HepG2 (cell line): Measurements from ENCODE around the gene USH2A. TPM values are rescaled to one million over a fixed set of nuclear protein-coding genes. Genes with fewer than 3 reads are reported as not detected.

Experiments used
- ATAC-seq: fragments of 200-7000 bp; cut with Tn5 transposase; 3 replicates; pipeline ENCODE4 v1.9.1; 2020; ENCODE audit warnings: mild to moderate bottlenecking, moderate library complexity
- BruUV-seq: library from RNA; stranded (reverse); fragments of 400-500 nt; replicated peaks from 2 replicates; lab custom pipeline; 2021; lab: Mats Ljungman, UMichigan
- CTCF ChIA-PET: fragments of 300-600 bp; formaldehyde crosslinking; extraction: SDS; loops from one replicate; lab custom pipeline; 2021; ENCODE audit warnings: low total read pairs, inconsistent platforms, low intra/inter-chr PET ratio; lab: Yijun Ruan, JAX
- POLR2A ChIA-PET: fragments of 350-600 bp; sonication (Branson Sonifier 250); formaldehyde crosslinking; loops from one replicate; lab custom pipeline; 2020; ENCODE audit warnings: antibody characterized with exemption, inconsistent platforms; lab: Yijun Ruan, JAX
- DNase-seq: peaks from one replicate; pipeline ENCODE4 v3.0.0-alpha.2; 2015; ENCODE audit warnings: low spot score
- FAIRE-seq: peaks from 3 replicates; lab custom pipeline; 2011; peaks lifted over from hg19 to GRCh38; lab: Jason Lieb, UNC
- H2AFZ ChIP-seq: one replicate; pipeline ENCODE4 v1.6.1; 2011; ENCODE audit warnings: low read length, inconsistent platforms
- H3K27ac ChIP-seq: fragments of 300-600 bp; 3 replicates; pipeline ENCODE4 v1.8.0; 2011; ENCODE audit warnings: mixed run types, mild to moderate bottlenecking, mixed read lengths, low read length, inconsistent platforms; ENCODE audit not compliant: insufficient read depth; ENCODE audit errors: extremely low read length
- H3K27me3 ChIP-seq, 2 experiments: fragments of 200-600 bp in 1 of 2; 2 replicates in 1 of 2; 3 replicates in 1 of 2; pipeline versions ENCODE4 v1.6.0 to v1.8.0; 2011; ENCODE audit warnings: low read length in 2 of 2, mild to moderate bottlenecking in 2 of 2, moderate library complexity in 2 of 2, inconsistent platforms in 1 of 2; ENCODE audit not compliant: insufficient read depth in 2 of 2, control insufficient read depth in 1 of 2
- H3K36me3 ChIP-seq, 2 experiments: fragments of 200-600 bp in 1 of 2; replicated peaks in 1 of 2; 2 replicates in 1 of 2; 3 replicates in 1 of 2; pipeline versions ENCODE4 v1.5.1 to v1.8.0; 2011; ENCODE audit warnings: low read length in 2 of 2, inconsistent platforms in 1 of 2; ENCODE audit not compliant: insufficient read depth in 2 of 2, control insufficient read depth in 1 of 2
- H3K4me1 ChIP-seq: 2 replicates; pipeline ENCODE4 v1.5.1; 2012; ENCODE audit warnings: low read length, inconsistent platforms; ENCODE audit not compliant: insufficient read depth
- H3K4me2 ChIP-seq: 2 replicates; pipeline ENCODE4 v1.6.0; 2011; ENCODE audit warnings: low read depth, low read length, inconsistent platforms
- H3K4me3 ChIP-seq, 3 experiments: fragments of 200-600 bp in 1 of 3; sonication (generic), shearing (Covaris generic) in 1 of 3; replicated peaks in 1 of 3; 2 replicates each; pipeline ENCODE4 v1.5.1; 2011 to 2016; ENCODE audit warnings: low read length in 3 of 3, inconsistent platforms in 2 of 3, low read depth in 2 of 3, mild to moderate bottlenecking in 2 of 3, control low read depth in 1 of 3, mixed read lengths in 1 of 3; ENCODE audit not compliant: insufficient read depth in 1 of 3
- H3K79me2 ChIP-seq: one replicate; pipeline ENCODE4 v1.6.1; 2011; ENCODE audit warnings: low read length, inconsistent platforms; ENCODE audit not compliant: insufficient read depth
- H3K9ac ChIP-seq: 2 replicates; pipeline ENCODE4 v1.6.0; 2011; ENCODE audit warnings: mild to moderate bottlenecking, low read depth, low read length, inconsistent platforms; ENCODE audit not compliant: insufficient read depth
- H3K9me3 ChIP-seq: 2 replicates; pipeline ENCODE4 v1.5.1; 2012; ENCODE audit warnings: mild to moderate bottlenecking, low read length
- H4K20me1 ChIP-seq: 2 replicates; pipeline ENCODE4 v1.6.0; 2011; ENCODE audit warnings: inconsistent platforms, mild to moderate bottlenecking, low read length, moderate library complexity; ENCODE audit not compliant: insufficient read depth
- GTF3A ChIP-seq: sonication (generic); formaldehyde crosslinking; conservative IDR thresholded peaks from 2 replicates; pipeline ENCODE4 v1.4.0; 2020; ENCODE audit warnings: mild to moderate bottlenecking, missing genetic modification reagents
- MAFF ChIP-seq: IDR thresholded peaks from 2 replicates; pipeline ENCODE4 v1.6.1; 2011; ENCODE audit warnings: low read depth, low read length, improper control_type of control experiment
- MAFK ChIP-seq, 2 experiments: IDR thresholded peaks in 1 of 2; conservative IDR thresholded peaks in 1 of 2; 2 replicates each; pipeline ENCODE4 v1.6.1; 2011; ENCODE audit warnings: improper control_type of control experiment in 2 of 2, low read length in 2 of 2
- RCOR2 ChIP-seq: IDR thresholded peaks from 2 replicates; pipeline ENCODE4 v1.6.1; 2016; ENCODE audit warnings: missing biosample characterization, missing genetic modification reagents
- TRIM24 ChIP-seq: sonication (generic); formaldehyde crosslinking; IDR thresholded peaks from 2 replicates; pipeline ENCODE4 v1.8.0; 2022; ENCODE audit warnings: mild to moderate bottlenecking, missing genetic modification reagents
- ZBTB38 ChIP-seq: sonication (generic); formaldehyde crosslinking; IDR thresholded peaks from 2 replicates; pipeline ENCODE4 v1.5.1; 2020; ENCODE audit warnings: mild to moderate bottlenecking, missing genetic modification reagents
- ZIK1 ChIP-seq: sonication (generic); formaldehyde crosslinking; IDR thresholded peaks from 2 replicates; pipeline ENCODE4 v1.5.0; 2020; ENCODE audit warnings: mild to moderate bottlenecking, low read depth, missing genetic modification reagents, borderline replicate concordance
- ZMYM4 ChIP-seq: sonication (generic); formaldehyde crosslinking; IDR thresholded peaks from 2 replicates; pipeline ENCODE4 v1.8.1; 2023; ENCODE audit warnings: mild to moderate bottlenecking, missing genetic modification reagents
- in situ Hi-C: cut with HindIII; loops from 2 replicates; pipeline ENCODE4 v1.10.0; 2017; ENCODE audit warnings: low pct_unique_long_range_greater_than_20kb; ENCODE audit not compliant: extremely low pct_ligation_motif_present
- intact Hi-C: fragments of 100-400 bp; cut with micrococcal nuclease; formaldehyde crosslinking; loops from one replicate; pipeline ENCODE4 v1.10.0; 2022; ENCODE audit not compliant: unreplicated experiment
- polyA plus RNA-seq, 8 experiments: library from polyadenylated mRNA; depleted of rRNA in 3 of 8; stranded (reverse) in 7 of 8; unstranded in 1 of 8; fragments of >200 nt; fragmentation: Illumina TruSeq in 4 of 8; extraction: Trizol in 4 of 8; gene quantifications; 2 replicates each; pipeline versions ENCODE4 v1.2.1 to v1.2.3, GENCODE V29; 2011 to 2016; ENCODE audit warnings: low read depth in 4 of 8, missing spikeins in 1 of 8, mixed read lengths in 1 of 8; ENCODE audit not compliant: insufficient read depth in 1 of 8
- total RNA-seq, 5 experiments: library from RNA; depleted of rRNA; stranded (reverse); fragments of >200 nt; fragmentation: Illumina TruSeq; extraction: Trizol; gene quantifications; 2 replicates each; pipeline ENCODE4 v1.2.3, GENCODE V29; 2016; ENCODE audit warnings: low read depth in 1 of 5
- TF ChIP-seq, protein P1 (sequence below): sonication (generic); formaldehyde crosslinking; IDR thresholded peaks from 2 replicates; pipeline ENCODE4 v1.4.0; 2020; ENCODE audit warnings: mild to moderate bottlenecking, missing genetic modification reagents
- TF ChIP-seq, protein P2 (sequence below): sonication (generic); formaldehyde crosslinking; IDR thresholded peaks from 2 replicates; pipeline ENCODE4 v1.9.0; 2022; ENCODE audit warnings: low read depth, missing genetic modification reagents
- TF ChIP-seq, protein P3 (sequence below): IDR thresholded peaks from 2 replicates; pipeline ENCODE4 v1.4.0; 2020; ENCODE audit warnings: mild to moderate bottlenecking, missing genetic modification reagents

USH2A gene
- total and polyA plus RNA-seq, 2 of the 13 experiments (the other 11 are each of a cell fraction or from before 2014, with no cell fraction given) = 0.02 TPM; not detected in 1

DNA sequence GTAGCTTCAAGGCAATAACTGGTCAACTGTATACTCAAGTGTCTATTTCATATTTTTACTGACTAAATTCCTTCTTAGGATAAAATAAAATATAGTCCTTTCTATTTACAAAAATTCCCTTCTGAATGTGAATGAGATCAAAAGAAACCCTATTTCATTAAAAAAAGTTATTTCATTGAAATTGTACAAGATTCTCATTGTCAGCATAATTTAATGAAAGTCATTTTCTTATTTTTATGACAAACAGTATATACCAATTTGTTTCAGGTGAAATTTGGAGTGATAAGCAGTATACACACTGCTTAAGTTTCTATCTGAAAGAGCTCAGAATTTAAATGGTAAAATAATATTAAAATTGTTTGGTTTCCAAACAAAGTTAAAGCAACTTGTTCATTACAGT lies 269.2 kb downstream of the USH2A start:
- intact Hi-C loops = no loop called here
- Histone ChIP-seq H4K20me1 (no peaks in the 10 kb centered on the region), H3K27ac (no peak overlapping the region), H3K4me1 (no peaks in the 10 kb centered on the region), H3K4me2 (no peak overlapping the region), H3K36me3 (no peaks in the 10 kb centered on the region), H3K9me3 (no peaks in the 10 kb centered on the region), H3K27me3 (no peaks in the 10 kb centered on the region), H3K4me3 (no peak overlapping the region)
- no peak for FAIRE-seq
- ATAC-seq = no peak
- POLR2A ChIA-PET = no interaction called here
- no peak for DNase-seq
- no TSS peak for BruUV-seq
- in situ Hi-C loops = no loop called here
- no peak for TF ChIP-seq GTF3A (CRISPR knock-in tag)
- TF ChIP-seq ZIK1 (CRISPR knock-in tag) = no peak
- TF ChIP-seq RCOR2 = no peak
- TF ChIP-seq ZBTB38 = no peak
- peak; percentile 70; the same call in 1 of the 2 replicates for TF ChIP-seq MAFF
- TF ChIP-seq, protein P1, sequence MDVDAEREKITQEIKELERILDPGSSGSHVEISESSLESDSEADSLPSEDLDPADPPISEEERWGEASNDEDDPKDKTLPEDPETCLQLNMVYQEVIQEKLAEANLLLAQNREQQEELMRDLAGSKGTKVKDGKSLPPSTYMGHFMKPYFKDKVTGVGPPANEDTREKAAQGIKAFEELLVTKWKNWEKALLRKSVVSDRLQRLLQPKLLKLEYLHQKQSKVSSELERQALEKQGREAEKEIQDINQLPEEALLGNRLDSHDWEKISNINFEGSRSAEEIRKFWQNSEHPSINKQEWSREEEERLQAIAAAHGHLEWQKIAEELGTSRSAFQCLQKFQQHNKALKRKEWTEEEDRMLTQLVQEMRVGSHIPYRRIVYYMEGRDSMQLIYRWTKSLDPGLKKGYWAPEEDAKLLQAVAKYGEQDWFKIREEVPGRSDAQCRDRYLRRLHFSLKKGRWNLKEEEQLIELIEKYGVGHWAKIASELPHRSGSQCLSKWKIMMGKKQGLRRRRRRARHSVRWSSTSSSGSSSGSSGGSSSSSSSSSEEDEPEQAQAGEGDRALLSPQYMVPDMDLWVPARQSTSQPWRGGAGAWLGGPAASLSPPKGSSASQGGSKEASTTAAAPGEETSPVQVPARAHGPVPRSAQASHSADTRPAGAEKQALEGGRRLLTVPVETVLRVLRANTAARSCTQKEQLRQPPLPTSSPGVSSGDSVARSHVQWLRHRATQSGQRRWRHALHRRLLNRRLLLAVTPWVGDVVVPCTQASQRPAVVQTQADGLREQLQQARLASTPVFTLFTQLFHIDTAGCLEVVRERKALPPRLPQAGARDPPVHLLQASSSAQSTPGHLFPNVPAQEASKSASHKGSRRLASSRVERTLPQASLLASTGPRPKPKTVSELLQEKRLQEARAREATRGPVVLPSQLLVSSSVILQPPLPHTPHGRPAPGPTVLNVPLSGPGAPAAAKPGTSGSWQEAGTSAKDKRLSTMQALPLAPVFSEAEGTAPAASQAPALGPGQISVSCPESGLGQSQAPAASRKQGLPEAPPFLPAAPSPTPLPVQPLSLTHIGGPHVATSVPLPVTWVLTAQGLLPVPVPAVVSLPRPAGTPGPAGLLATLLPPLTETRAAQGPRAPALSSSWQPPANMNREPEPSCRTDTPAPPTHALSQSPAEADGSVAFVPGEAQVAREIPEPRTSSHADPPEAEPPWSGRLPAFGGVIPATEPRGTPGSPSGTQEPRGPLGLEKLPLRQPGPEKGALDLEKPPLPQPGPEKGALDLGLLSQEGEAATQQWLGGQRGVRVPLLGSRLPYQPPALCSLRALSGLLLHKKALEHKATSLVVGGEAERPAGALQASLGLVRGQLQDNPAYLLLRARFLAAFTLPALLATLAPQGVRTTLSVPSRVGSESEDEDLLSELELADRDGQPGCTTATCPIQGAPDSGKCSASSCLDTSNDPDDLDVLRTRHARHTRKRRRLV (CRISPR knock-in tag) = no peak
- TF ChIP-seq, protein P2, sequence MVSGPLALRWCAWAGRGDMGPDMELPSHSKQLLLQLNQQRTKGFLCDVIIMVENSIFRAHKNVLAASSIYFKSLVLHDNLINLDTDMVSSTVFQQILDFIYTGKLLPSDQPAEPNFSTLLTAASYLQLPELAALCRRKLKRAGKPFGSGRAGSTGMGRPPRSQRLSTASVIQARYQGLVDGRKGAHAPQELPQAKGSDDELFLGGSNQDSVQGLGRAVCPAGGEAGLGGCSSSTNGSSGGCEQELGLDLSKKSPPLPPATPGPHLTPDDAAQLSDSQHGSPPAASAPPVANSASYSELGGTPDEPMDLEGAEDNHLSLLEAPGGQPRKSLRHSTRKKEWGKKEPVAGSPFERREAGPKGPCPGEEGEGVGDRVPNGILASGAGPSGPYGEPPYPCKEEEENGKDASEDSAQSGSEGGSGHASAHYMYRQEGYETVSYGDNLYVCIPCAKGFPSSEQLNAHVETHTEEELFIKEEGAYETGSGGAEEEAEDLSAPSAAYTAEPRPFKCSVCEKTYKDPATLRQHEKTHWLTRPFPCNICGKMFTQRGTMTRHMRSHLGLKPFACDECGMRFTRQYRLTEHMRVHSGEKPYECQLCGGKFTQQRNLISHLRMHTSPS = no peak
- TF ChIP-seq MAFK (conservative IDR thresholded peaks at IDR 0.05 in 1 of 2, IDR thresholded peaks at IDR 0.05 in 1 of 2; ENCODE audit: low read length in 2 of 2) = peak; percentile 16 to 78; a peak in 2 of 4 replicates
- TF ChIP-seq, protein P3, sequence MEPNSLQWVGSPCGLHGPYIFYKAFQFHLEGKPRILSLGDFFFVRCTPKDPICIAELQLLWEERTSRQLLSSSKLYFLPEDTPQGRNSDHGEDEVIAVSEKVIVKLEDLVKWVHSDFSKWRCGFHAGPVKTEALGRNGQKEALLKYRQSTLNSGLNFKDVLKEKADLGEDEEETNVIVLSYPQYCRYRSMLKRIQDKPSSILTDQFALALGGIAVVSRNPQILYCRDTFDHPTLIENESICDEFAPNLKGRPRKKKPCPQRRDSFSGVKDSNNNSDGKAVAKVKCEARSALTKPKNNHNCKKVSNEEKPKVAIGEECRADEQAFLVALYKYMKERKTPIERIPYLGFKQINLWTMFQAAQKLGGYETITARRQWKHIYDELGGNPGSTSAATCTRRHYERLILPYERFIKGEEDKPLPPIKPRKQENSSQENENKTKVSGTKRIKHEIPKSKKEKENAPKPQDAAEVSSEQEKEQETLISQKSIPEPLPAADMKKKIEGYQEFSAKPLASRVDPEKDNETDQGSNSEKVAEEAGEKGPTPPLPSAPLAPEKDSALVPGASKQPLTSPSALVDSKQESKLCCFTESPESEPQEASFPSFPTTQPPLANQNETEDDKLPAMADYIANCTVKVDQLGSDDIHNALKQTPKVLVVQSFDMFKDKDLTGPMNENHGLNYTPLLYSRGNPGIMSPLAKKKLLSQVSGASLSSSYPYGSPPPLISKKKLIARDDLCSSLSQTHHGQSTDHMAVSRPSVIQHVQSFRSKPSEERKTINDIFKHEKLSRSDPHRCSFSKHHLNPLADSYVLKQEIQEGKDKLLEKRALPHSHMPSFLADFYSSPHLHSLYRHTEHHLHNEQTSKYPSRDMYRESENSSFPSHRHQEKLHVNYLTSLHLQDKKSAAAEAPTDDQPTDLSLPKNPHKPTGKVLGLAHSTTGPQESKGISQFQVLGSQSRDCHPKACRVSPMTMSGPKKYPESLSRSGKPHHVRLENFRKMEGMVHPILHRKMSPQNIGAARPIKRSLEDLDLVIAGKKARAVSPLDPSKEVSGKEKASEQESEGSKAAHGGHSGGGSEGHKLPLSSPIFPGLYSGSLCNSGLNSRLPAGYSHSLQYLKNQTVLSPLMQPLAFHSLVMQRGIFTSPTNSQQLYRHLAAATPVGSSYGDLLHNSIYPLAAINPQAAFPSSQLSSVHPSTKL (CRISPR knock-in tag) = no peak
- TF ChIP-seq TRIM24 (CRISPR knock-in tag) = no peak
- TF ChIP-seq ZMYM4 = no peak
- TF ChIP-seq, all 625 proteins: peak for 2
- CTCF ChIA-PET = no interaction called here
- Histone ChIP-seq H3K9ac (no peak overlapping the region), H3K79me2 (no peaks in the 10 kb centered on the region), H2AFZ (no peak overlapping the region)
